CMK (cell line): ENCODE results near the gene EIF4G2.
A peak's percentile ranks its signal among the peaks of the same experiment; 100 is the strongest.

ENCODE experiments used
- DNase-seq: peaks from one replicate; pipeline ENCODE4 v3.0.0-alpha.2; 2010; ENCODE audit warnings: low read depth

Gene EIF4G2

DNA sequence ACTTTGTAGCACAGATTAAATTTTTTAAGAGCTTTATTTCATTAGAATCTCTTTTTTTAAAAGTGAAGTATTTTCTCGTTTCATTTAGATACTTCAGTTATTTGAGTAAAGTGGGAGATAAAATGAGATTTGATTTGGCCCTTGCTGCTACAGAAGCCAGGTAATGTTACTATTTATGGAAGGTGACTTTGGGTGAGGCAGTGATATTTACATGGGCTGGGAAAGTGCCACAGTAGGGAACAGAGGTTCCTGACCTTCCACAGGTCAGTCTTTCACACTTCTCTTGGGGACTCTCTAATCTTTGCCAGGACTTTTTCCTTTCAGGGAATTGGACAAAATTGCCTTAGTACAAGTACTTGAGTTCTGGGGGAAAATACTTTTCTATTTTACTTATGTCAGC is 37.3 kb downstream of the EIF4G2 start:
- DNase-seq: no peak

GRCh38 chr11:10770626-10771254 is 38.0 kb downstream of the EIF4G2 start:
- DNase-seq: no peak

DNA sequence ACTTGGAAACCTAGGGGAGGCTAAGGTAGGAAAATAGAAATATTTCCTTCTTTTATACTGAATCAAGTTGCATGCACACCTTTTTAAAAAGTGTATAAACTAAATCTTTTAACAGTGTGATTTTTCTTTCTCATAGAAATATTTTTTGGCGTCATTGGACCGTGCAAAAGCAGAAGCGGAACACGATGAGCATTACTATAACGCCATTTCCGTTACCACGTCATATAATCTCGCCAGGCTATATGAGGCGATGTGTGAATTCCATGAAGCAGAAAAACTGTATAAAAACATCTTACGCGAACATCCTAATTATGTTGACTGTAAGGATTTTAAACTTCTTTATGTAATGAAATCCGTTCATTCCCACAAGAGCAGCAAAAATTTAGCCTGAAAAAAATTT is 44.3 kb downstream of the EIF4G2 start:
- DNase-seq: no peak

- no peak for DNase-seq
Measured at GRCh38 chr11:10763766-10764165, 45.0 kb downstream of the EIF4G2 start.

DNA sequence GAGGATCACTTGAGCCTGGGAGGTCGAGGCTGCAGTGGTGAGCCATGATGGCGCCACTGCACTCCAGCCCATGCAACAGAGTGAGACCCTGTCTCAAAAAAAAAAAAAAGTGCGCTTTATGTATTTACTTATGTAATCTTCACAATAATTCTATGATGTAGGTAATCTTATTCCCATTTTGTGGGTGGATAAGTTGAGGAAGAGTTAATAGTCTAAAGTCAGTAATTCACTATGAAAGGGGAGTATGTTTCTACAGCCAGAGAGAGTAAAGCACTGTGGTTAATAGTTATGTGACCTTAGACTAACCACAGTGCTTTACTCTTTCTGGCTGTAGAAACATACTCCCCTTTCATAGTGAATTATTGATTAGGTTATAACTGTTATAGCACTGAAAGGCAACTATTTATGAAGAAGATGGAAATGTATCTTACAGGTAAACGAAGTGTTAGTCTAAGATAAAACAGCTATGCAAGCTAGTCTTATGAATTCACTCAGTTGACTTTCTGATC is 45.8 kb downstream of the EIF4G2 start:
- DNase-seq: no peak

DNA sequence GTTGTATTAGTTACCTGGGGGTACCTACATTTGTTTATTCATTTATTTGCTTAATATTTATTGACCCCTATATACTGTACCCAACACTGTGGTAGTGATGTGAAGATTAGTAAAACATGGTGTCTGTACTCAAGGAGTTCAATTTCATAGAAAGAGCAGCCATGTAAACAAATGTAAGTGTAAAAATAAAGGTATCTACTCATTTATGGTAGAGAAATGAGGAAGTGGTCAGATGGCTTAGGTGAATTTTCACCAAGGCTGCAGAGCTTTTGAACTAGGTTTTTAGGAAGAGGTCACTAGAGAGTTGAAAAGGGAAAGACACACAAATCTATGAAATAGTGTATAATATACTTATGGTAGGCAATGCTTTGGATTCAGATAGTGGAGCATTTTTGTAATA is 46.5 kb downstream of the EIF4G2 start:
- DNase-seq: no peak

GRCh38 chr11:10761085-10761698 is 47.5 kb downstream of the EIF4G2 start:
- DNase-seq: no peak

GRCh38 chr11:10758957-10759356 is 49.8 kb downstream of the EIF4G2 start:
- DNase-seq: no peak

- DNase-seq: no peak
Measured at GRCh38 chr11:10752486-10752885, 56.2 kb downstream of the EIF4G2 start.

DNA sequence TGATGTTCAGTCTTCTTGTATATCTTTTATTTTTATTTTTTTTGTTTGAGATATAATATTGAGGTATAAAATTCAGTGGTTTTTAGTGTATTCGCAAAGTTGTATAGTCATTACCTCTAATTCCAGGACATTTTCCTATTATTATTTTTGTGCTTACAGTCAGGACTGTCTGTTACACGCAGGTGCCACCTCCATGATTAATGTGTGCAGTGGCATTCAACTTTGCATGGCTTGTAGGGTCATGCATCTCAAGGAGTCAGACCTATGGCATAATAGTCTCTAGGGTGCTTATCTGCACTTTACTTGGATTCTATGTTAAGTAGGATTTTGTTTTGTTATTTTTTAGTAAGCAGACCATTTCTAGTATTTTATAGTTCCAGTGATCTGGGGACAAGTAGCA is 56.7 kb downstream of the EIF4G2 start:
- DNase-seq: no peak

DNA sequence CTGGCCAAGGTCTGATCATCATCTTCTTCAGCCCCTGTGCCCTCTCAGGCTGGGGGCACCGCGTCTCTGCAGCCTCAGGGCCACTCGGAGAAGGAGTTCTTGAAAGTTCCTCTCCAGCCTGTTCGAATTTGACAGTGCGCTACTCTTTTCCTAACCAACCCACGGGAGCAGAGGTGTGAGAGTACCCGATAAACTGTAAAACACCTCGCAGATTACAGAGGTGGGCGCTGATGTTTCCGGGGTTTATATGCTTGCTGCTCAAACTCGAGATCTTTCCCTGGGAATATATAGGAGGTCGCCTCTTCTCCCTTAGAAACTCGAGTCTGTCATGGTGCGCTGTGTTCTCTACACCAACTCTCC is 57.2 kb downstream of the EIF4G2 start:
- DNase-seq: no peak

GRCh38 chr11:10750838-10751580 is 57.7 kb downstream of the EIF4G2 start, which contains the start of gene CTR9:
CTR9 (plus strand) TSS chr11:10751246; CDS start chr11:10751413, 167 bp downstream.
- peak; percentile 80 for DNase-seq

GRCh38 chr11:10749476-10749875 is 59.2 kb downstream of the EIF4G2 start:
- DNase-seq: no peak

- DNase-seq: no peak
Measured at GRCh38 chr11:10747733-10748132, 61.0 kb downstream of the EIF4G2 start.
